ENCODE measurements around the gene NOP56.

Gene NOP56

DNA sequence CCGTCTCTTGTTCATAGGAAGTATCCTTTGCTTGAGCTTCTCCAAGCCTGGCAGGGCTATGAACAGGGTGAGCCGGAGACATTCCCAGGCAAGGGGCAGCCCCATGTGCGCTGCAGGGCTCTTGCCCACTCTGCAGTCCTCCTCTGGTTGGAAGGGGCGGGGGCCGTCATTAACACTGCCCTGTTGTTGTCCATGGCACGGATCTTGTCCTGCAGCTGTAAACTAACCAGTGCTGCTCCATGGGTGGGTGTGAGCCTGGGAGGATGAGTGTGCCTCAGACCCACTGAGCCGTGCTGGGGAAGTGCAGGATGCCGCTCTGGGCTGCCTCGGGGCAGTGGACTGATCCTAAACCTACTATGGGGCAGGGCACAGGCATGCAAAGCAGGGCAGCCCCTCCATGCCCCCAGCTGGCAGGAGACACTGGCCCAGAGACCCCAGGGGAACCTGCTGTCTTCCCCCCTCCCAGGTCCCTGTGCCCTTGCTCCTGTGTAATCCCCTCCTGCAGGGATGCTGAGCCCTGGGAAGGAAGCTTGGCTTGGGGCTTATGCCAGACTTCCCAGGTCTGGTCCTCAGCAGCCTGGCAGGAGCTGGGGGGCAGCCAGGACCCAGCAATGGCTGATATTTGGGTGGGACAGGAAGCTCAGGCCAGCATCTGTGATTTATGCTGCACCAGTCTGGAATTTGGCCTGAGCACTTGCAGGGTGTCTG, 48.6 kb downstream of the NOP56 start:
- no peak for DNase-seq (ENCODE audit: low read depth in 2 of 3, low spot score in 2 of 3)

- no peak for DNase-seq (ENCODE audit: low read depth in 2 of 3, low spot score in 2 of 3)
Measured at GRCh38 chr20:2701671-2702081, 49.2 kb downstream of the NOP56 start.

GRCh38 chr20:2703716-2704475, 51.5 kb downstream of the NOP56 start:
- DNase-seq (ENCODE audit: low read depth in 2 of 3, low spot score in 2 of 3), result no peak

DNA sequence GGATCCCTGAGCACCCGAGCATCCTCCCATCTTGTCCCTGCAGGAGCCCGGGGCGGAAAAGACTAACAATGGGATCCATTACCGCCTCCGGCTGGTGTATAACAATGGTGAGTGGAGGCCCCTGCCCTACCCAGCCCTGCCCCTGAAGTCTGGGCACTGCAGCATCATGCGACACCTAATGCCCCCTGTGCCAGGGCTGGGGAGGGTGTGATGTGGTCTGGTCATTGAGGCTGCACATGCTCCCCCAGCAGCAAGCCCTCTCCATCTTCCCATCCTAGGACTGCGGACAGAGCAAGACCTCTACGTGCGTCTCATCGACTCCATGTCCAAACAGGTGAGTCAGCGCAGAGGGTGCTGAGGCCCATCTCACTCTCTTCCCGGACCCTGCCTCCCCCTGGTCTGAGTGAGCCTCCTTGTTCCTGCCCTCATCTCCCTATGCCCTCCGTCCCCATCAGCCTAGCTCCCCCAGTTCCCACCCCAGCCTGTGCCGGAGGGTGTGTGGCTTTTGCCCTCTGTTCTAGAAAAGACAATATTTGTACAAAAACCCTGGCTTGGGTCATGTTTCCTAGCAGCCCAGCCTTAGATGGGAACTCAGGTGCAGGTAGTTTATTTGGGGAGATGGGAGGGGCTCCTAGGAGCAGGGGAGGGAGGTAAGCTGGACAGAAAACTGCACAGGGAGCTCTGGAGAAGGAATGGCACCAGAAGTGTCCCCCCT, 53.7 kb downstream of the NOP56 start:
- no peak for DNase-seq (ENCODE audit: low read depth in 2 of 3, low spot score in 2 of 3)

DNA sequence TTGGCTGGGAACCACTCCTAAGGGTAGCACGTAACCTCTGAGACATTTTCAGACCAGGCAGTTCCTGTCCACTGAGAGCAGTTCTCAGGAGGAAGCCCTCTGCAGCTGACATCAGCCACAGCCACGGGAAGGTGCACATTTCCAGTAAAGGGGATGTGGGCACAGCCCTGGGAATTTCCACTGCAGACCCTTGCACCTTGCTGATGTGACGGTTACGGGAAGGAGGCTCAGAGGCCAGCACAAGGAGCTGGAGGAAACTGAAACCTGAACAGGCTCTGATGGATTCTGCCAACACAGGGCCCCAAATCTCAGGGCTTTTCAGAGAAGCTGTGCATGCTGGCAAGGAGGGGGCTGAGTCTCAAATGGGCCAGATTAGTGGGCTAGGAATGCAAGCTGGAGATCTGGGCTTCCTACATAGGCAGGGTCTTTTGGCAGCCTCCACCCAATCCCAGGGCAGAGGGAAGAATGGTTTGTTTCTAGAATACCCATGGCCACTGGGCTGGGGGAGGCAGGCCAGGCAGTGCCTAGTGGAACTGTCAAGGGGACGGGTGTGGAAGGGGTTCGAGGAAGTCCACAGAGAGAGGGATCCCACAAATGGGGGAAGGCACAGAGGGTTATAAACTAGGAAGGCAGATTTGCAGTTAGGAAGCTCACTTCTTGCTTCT, 54.4 kb downstream of the NOP56 start:
- no peak for DNase-seq (ENCODE audit: low read depth in 2 of 3, low spot score in 2 of 3)

DNA sequence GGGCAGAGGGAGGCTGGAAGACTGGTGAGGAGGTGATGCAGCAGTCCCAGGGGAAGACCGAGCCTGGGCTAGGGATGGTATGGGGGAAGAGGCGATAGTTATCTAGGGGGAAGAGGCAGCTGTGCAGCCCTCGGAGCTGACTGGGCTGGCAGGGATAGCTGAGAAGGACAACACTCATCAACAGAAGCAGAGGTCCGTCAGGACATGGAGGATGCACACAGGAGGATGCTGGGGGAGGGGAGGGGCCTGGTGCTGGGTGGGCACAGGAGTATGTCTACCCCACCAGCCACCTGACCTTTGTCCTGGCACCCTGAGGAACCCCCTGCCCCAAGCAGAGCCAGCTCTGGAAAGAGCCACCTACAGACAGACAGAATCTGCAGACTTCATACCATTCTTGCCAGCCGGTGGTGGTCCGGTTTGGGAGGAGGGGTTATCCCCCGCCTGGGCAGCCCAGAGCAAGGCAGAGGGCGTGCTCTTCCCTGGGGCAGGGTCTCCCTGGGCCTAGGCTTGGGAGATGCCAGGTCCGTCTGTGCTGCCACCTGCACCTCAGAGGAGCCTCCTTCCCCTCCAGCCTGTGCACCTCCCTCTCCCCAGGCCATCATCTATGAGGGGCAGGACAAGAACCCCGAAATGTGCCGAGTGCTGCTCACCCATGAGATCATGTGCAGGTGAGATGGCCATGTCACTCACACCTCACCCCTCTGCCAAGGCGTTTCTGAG, 55.1 kb downstream of the NOP56 start:
- DNase-seq (ENCODE audit: low read depth in 2 of 3, low spot score in 2 of 3), result no peak

All from activated CD8-positive, alpha-beta memory T cell treated with anti-CD3 and anti-CD28 coated beads for 48 hours (primary cell).